HG03066 (cell line): ENCODE results near the gene ESPNL.

ENCODE experiments used
- ATAC-seq: cut with Tn5 transposase; IDR thresholded peaks from one replicate; pipeline ENCODE4 v1.9.1; 2021; ENCODE audit warnings: low read depth; ENCODE audit not compliant: unreplicated experiment

The ESPNL gene

GRCh38 chr2:238152771-238153688 is 52.9 kb downstream of the ESPNL start:
- ATAC-seq = no peak

GRCh38 chr2:238154570-238154969 is 54.4 kb downstream of the ESPNL start:
- no peak for ATAC-seq

- ATAC-seq = no peak
These were observed 55.1 kb downstream of the ESPNL start for GRCh38 chr2:238155051-238155760.

GRCh38 chr2:238155761-238156694 is 55.9 kb downstream of the ESPNL start:
- no peak for ATAC-seq

GRCh38 chr2:238157506-238158017 is 57.4 kb downstream of the ESPNL start:
- ATAC-seq = no peak

- no peak for ATAC-seq
These were observed 57.9 kb downstream of the ESPNL start for GRCh38 chr2:238158018-238158508.

- ATAC-seq = no peak
These were observed 58.5 kb downstream of the ESPNL start, which contains the start of gene ERFE for GRCh38 chr2:238158509-238159070. Gene ERFE, plus strand, starts transcription at chr2:238158970. Its CDS starts 38 bp downstream, at chr2:238159008.

- ATAC-seq = no peak
These were observed 59.0 kb downstream of the ESPNL start for GRCh38 chr2:238159071-238159539.

- ATAC-seq = no peak
These were observed 59.6 kb downstream of the ESPNL start for GRCh38 chr2:238159661-238160205.

GRCh38 chr2:238160206-238161129 is 60.3 kb downstream of the ESPNL start:
- ATAC-seq = no peak

GRCh38 chr2:238161291-238162051 is 61.3 kb downstream of the ESPNL start:
- no peak for ATAC-seq

GRCh38 chr2:238162251-238162845 is 62.2 kb downstream of the ESPNL start:
- no peak for ATAC-seq

GRCh38 chr2:238162846-238163441 is 62.8 kb downstream of the ESPNL start:
- no peak for ATAC-seq

- no peak for ATAC-seq
These were observed 63.5 kb downstream of the ESPNL start for GRCh38 chr2:238163481-238164198.

- ATAC-seq = no peak
These were observed 64.8 kb downstream of the ESPNL start for GRCh38 chr2:238164906-238165287.

GRCh38 chr2:238165288-238165921 is 65.3 kb downstream of the ESPNL start:
- no peak for ATAC-seq
